ENCODE results near the gene CMSS1.

GRCh38 chr3:100111728-100112127 lies 294.1 kb downstream of the CMSS1 start:
- TF ChIP-seq, protein P1, sequence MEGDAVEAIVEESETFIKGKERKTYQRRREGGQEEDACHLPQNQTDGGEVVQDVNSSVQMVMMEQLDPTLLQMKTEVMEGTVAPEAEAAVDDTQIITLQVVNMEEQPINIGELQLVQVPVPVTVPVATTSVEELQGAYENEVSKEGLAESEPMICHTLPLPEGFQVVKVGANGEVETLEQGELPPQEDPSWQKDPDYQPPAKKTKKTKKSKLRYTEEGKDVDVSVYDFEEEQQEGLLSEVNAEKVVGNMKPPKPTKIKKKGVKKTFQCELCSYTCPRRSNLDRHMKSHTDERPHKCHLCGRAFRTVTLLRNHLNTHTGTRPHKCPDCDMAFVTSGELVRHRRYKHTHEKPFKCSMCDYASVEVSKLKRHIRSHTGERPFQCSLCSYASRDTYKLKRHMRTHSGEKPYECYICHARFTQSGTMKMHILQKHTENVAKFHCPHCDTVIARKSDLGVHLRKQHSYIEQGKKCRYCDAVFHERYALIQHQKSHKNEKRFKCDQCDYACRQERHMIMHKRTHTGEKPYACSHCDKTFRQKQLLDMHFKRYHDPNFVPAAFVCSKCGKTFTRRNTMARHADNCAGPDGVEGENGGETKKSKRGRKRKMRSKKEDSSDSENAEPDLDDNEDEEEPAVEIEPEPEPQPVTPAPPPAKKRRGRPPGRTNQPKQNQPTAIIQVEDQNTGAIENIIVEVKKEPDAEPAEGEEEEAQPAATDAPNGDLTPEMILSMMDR (IDR thresholded peaks at IDR 0.05 in 4 of 5, conservative IDR thresholded peaks at IDR 0.05 in 1 of 5) = no peak
- TF ChIP-seq POLR2A (IDR thresholded peaks at IDR 0.05) = no peak
